Erythroblast (primary cell): Measurements from ENCODE around the gene STEAP2.

Source experiments
- DNase-seq, 2 experiments: peaks; one replicate each; lab custom pipeline; 2025; lab: John Stamatoyannopoulos, UW
- GATA1 ChIP-seq: IDR thresholded peaks from 2 replicates; pipeline ENCODE4 v1.6.1; 2011; ENCODE audit warnings: low read depth, mild to moderate bottlenecking, control low read depth, low read length, moderate library complexity
- POLR2A ChIP-seq: IDR thresholded peaks from 2 replicates; pipeline ENCODE4 v1.6.1; 2011; ENCODE audit warnings: mild to moderate bottlenecking, low read length

The STEAP2 gene

GRCh38 chr7:90236721-90237289 lies 25.3 kb downstream of the STEAP2 start:
- TF ChIP-seq GATA1 (no peak), POLR2A (no peak)
- no peak for DNase-seq

- TF ChIP-seq POLR2A: no peak
- no peak for TF ChIP-seq GATA1
Observed at GRCh38 chr7:90238022-90238421, 26.5 kb downstream of the STEAP2 start.

GRCh38 chr7:90238583-90238982 lies 27.0 kb downstream of the STEAP2 start:
- TF ChIP-seq GATA1 (no peak), POLR2A (no peak)
- DNase-seq: no peak

More at GRCh38 chr7:90238022-90238421, 26.5 kb downstream of the STEAP2 start:
- no peak for DNase-seq

GRCh38 chr7:90239050-90239449 lies 27.5 kb downstream of the STEAP2 start:
- TF ChIP-seq GATA1 (no peak), POLR2A (no peak)
- no peak for DNase-seq

GRCh38 chr7:90239625-90240228 lies 28.2 kb downstream of the STEAP2 start:
- no peak for TF ChIP-seq GATA1
- no peak for TF ChIP-seq POLR2A
- DNase-seq: no peak

GRCh38 chr7:90242369-90243168 lies 31.0 kb downstream of the STEAP2 start:
- TF ChIP-seq POLR2A (no peak), GATA1 (no peak)
- DNase-seq: no peak

- TF ChIP-seq POLR2A (no peak), GATA1 (no peak)
- DNase-seq: no peak
Observed at GRCh38 chr7:90243556-90243955, 32.0 kb downstream of the STEAP2 start.

GRCh38 chr7:90244565-90244908 lies 33.0 kb downstream of the STEAP2 start:
- no peak for TF ChIP-seq GATA1
- no peak for TF ChIP-seq POLR2A
- DNase-seq: no peak

- TF ChIP-seq GATA1 (no peak), POLR2A (no peak)
Observed at GRCh38 chr7:90244909-90245851, 33.6 kb downstream of the STEAP2 start, which contains the start of gene CFAP69. TSS of gene CFAP69 (plus strand) at chr7:90245174. CDS start at chr7:90245425, 251 bp downstream.

GRCh38 chr7:90246171-90246570 lies 34.6 kb downstream of the STEAP2 start:
- DNase-seq: no peak
- TF ChIP-seq POLR2A (no peak), GATA1 (no peak)

More at GRCh38 chr7:90244909-90245851, 33.6 kb downstream of the STEAP2 start, which contains the start of gene CFAP69:
- DNase-seq: peak; percentile 85 to 86

- no peak for TF ChIP-seq GATA1
- TF ChIP-seq POLR2A: no peak
Observed at GRCh38 chr7:90248706-90249105, 37.2 kb downstream of the STEAP2 start.

GRCh38 chr7:90250601-90251303 lies 39.2 kb downstream of the STEAP2 start:
- no peak for TF ChIP-seq POLR2A
- TF ChIP-seq GATA1: no peak
- no peak for DNase-seq

More at GRCh38 chr7:90248706-90249105, 37.2 kb downstream of the STEAP2 start:
- DNase-seq: no peak
